HuH-7 (cell line): Measurements from ENCODE around the gene SFXN2.
"Not testable (repeated sequence)": the region's sequence is repeated elsewhere in the genome, so short reads cannot be mapped to it uniquely, and the experiment has no call there.

Experiments
- DNase-seq: peaks from one replicate; pipeline ENCODE4 v3.0.0; 2011; ENCODE audit warnings: low spot score

Gene SFXN2

GRCh38 chr10:102753718-102754117, 39.3 kb downstream of the SFXN2 start:
- DNase-seq, result no peak

GRCh38 chr10:102757323-102757722, 42.9 kb downstream of the SFXN2 start:
- no peak for DNase-seq

- DNase-seq, result no peak
Observed at GRCh38 chr10:102758240-102758932, 44.0 kb downstream of the SFXN2 start.

- not testable (repeated sequence) for DNase-seq
Observed at GRCh38 chr10:102758933-102759262, 44.5 kb downstream of the SFXN2 start.

- DNase-seq, result no peak
Observed at GRCh38 chr10:102759497-102760210, 45.2 kb downstream of the SFXN2 start.

- no peak for DNase-seq
Observed at GRCh38 chr10:102761981-102762380, 47.5 kb downstream of the SFXN2 start.

- DNase-seq, result no peak
Observed at GRCh38 chr10:102762401-102763015, 48.1 kb downstream of the SFXN2 start.

- no peak for DNase-seq
Observed at GRCh38 chr10:102763037-102763607, 48.7 kb downstream of the SFXN2 start.

- DNase-seq, result no peak
Observed at GRCh38 chr10:102764470-102765161, 50.2 kb downstream of the SFXN2 start.

- no peak for DNase-seq
Observed at GRCh38 chr10:102765336-102765735, 50.9 kb downstream of the SFXN2 start.

GRCh38 chr10:102767428-102768160, 53.2 kb downstream of the SFXN2 start:
- DNase-seq, result no peak

- DNase-seq, result no peak
Observed at GRCh38 chr10:102769375-102770107, 55.1 kb downstream of the SFXN2 start.

GRCh38 chr10:102770108-102770482, 55.7 kb downstream of the SFXN2 start:
- no peak for DNase-seq

GRCh38 chr10:102770792-102771191, 56.4 kb downstream of the SFXN2 start:
- DNase-seq, result no peak

- DNase-seq, result no peak
Observed at GRCh38 chr10:102773320-102773719, 58.9 kb downstream of the SFXN2 start.

GRCh38 chr10:102773986-102774385, 59.5 kb downstream of the SFXN2 start:
- no peak for DNase-seq

GRCh38 chr10:102775201-102775934, 60.9 kb downstream of the SFXN2 start:
- DNase-seq, result no peak

- no peak for DNase-seq
Observed at GRCh38 chr10:102775935-102776669, 61.7 kb downstream of the SFXN2 start.

- DNase-seq, result no peak
Observed at GRCh38 chr10:102776779-102777456, 62.5 kb downstream of the SFXN2 start.
